H1 (cell line): Measurements from ENCODE around the gene TEAD2. TPM values are rescaled to one million over a fixed set of nuclear protein-coding genes. Genes with fewer than 3 reads are reported as not detected.

Experiments used
- CTCF ChIA-PET: fragments of 300-600 bp; sonication (Branson Sonifier 250); formaldehyde crosslinking; loops from one replicate; lab custom pipeline; 2021; ENCODE audit not compliant: partially characterized antibody; lab: Charles Lee
- POLR2A ChIA-PET: fragments of 300-600 bp; sonication (Branson Sonifier 250); formaldehyde crosslinking; loops from one replicate; lab custom pipeline; 2021; ENCODE audit warnings: inconsistent platforms; ENCODE audit not compliant: partially characterized antibody; lab: Charles Lee
- DNase-seq, 2 experiments: peaks; one replicate each; pipeline versions ENCODE4 v3.0.0 to v3.0.0-alpha.2; 2010 to 2022; ENCODE audit warnings: low spot score in 2 of 2, low read depth in 1 of 2, mixed read lengths in 1 of 2
- FAIRE-seq: peaks from 2 replicates; lab custom pipeline; 2011; peaks lifted over from hg19 to GRCh38; lab: Jason Lieb, UNC
- H2AFZ ChIP-seq: 2 replicates; pipeline ENCODE4 v1.8.1; 2012; ENCODE audit warnings: low read length, inconsistent platforms
- H2AK5ac ChIP-seq: 2 replicates; pipeline ENCODE4 v1.6.1; 2013; ENCODE audit warnings: low read depth, low read length
- H2BK120ac ChIP-seq: replicated peaks from 2 replicates; pipeline ENCODE3; 2013; ENCODE audit warnings: low read depth, low read length, inconsistent platforms
- H2BK12ac ChIP-seq: 2 replicates; pipeline ENCODE4 v1.6.1; 2013; ENCODE audit warnings: low read depth, low read length
- H2BK15ac ChIP-seq: 2 replicates; pipeline ENCODE4 v1.6.1; 2013; ENCODE audit warnings: low read length
- H2BK20ac ChIP-seq: 2 replicates; pipeline ENCODE4 v1.6.1; 2013; ENCODE audit warnings: low read length
- H2BK5ac ChIP-seq: 2 replicates; pipeline ENCODE4 v1.6.1; 2013; ENCODE audit warnings: low read depth, low read length
- H3K14ac ChIP-seq: 2 replicates; pipeline ENCODE4 v1.6.1; 2013; ENCODE audit warnings: inconsistent platforms; ENCODE audit not compliant: insufficient read length
- H3K18ac ChIP-seq: 2 replicates; pipeline ENCODE4 v1.6.1; 2013; ENCODE audit warnings: low read length; ENCODE audit errors: extremely low read depth
- H3K23ac ChIP-seq: 2 replicates; pipeline ENCODE4 v1.6.1; 2013; ENCODE audit warnings: inconsistent platforms; ENCODE audit not compliant: insufficient read length
- H3K23me2 ChIP-seq: 2 replicates; pipeline ENCODE4 v1.6.1; 2013; ENCODE audit warnings: low read depth, low read length
- H3K27ac ChIP-seq: 2 replicates; pipeline ENCODE4 v1.6.1; 2011; ENCODE audit warnings: low read depth, low read length, inconsistent platforms
- H3K27me3 ChIP-seq, 4 experiments: replicated peaks in 1 of 4; 1 replicate in 1 of 4; 2 replicates in 3 of 4; pipeline versions ENCODE4 v1.6.1 to v1.8.1; 2011 to 2013; ENCODE audit warnings: low read length in 3 of 4, mild to moderate bottlenecking in 3 of 4, inconsistent platforms in 2 of 4, mixed read lengths in 2 of 4, moderate library complexity in 1 of 4; ENCODE audit not compliant: control insufficient read depth in 3 of 4, insufficient read depth in 3 of 4; ENCODE audit errors: extremely low read depth in 1 of 4
- H3K36me3 ChIP-seq, 4 experiments: 2 replicates each; pipeline versions ENCODE4 v1.6.1 to v1.8.1; 2011 to 2013; ENCODE audit warnings: mild to moderate bottlenecking in 4 of 4, low read length in 3 of 4, moderate library complexity in 2 of 4, control low read depth in 1 of 4, inconsistent platforms in 1 of 4; ENCODE audit not compliant: insufficient read depth in 4 of 4, control insufficient read depth in 2 of 4
- H3K4ac ChIP-seq: replicated peaks from 2 replicates; pipeline ENCODE3; 2013; ENCODE audit warnings: low read length, low read depth, mixed read lengths, inconsistent platforms; ENCODE audit not compliant: insufficient read length
- H3K4me1 ChIP-seq, 4 experiments: replicated peaks in 1 of 4; 1 replicate in 1 of 4; 2 replicates in 3 of 4; pipeline versions ENCODE4 v1.6.1 to v1.8.1; 2011 to 2013; ENCODE audit warnings: low read length in 3 of 4, inconsistent platforms in 2 of 4, mixed read lengths in 1 of 4; ENCODE audit not compliant: insufficient read depth in 4 of 4, control insufficient read depth in 3 of 4
- H3K4me2 ChIP-seq, 2 experiments: 2 replicates each; pipeline versions ENCODE4 v1.6.1 to v1.8.1; 2011 to 2013; ENCODE audit warnings: low read depth in 2 of 2, low read length in 2 of 2, control low read depth in 1 of 2, inconsistent platforms in 1 of 2, mild to moderate bottlenecking in 1 of 2; ENCODE audit not compliant: insufficient read depth in 1 of 2
- H3K4me3 ChIP-seq, 4 experiments: fragments of 200-600, 300-600 bp in 1 of 4; sonication (generic), shearing (Covaris generic), sonication (Bioruptor Twin) in 1 of 4; 2 replicates each; pipeline versions ENCODE4 v1.5.1 to v1.8.1; 2011 to 2016; ENCODE audit warnings: low read length in 4 of 4, low read depth in 3 of 4, control low read depth in 2 of 4, inconsistent platforms in 2 of 4, mild to moderate bottlenecking in 2 of 4, mixed read lengths in 1 of 4, moderate library complexity in 1 of 4; ENCODE audit not compliant: insufficient read depth in 2 of 4; ENCODE audit errors: extremely low read depth in 1 of 4
- H3K56ac ChIP-seq: replicated peaks from 2 replicates; pipeline ENCODE3; 2013; ENCODE audit warnings: low read depth, mild to moderate bottlenecking, mixed read lengths, low read length, inconsistent platforms; ENCODE audit not compliant: insufficient read length
- H3K79me1 ChIP-seq: 2 replicates; pipeline ENCODE4 v1.6.1; 2013; ENCODE audit warnings: low read depth, low read length, control low read depth
- H3K79me2 ChIP-seq, 2 experiments: 2 replicates each; pipeline versions ENCODE4 v1.6.1 to v1.8.1; 2012 to 2013; ENCODE audit warnings: low read length in 2 of 2, mild to moderate bottlenecking in 2 of 2, inconsistent platforms in 1 of 2; ENCODE audit not compliant: insufficient read depth in 2 of 2, control insufficient read depth in 1 of 2
- H3K9ac ChIP-seq, 4 experiments: replicated peaks in 1 of 4; 1 replicate in 1 of 4; 2 replicates in 3 of 4; pipeline versions ENCODE4 v1.6.1 to v1.8.1; 2011 to 2013; ENCODE audit warnings: low read depth in 3 of 4, low read length in 3 of 4, control low read depth in 2 of 4, mild to moderate bottlenecking in 2 of 4, moderate library complexity in 2 of 4, inconsistent platforms in 1 of 4; ENCODE audit errors: extremely low read depth in 1 of 4
- H3K9me3 ChIP-seq, 2 experiments: 2 replicates each; pipeline versions ENCODE4 v1.6.1 to v1.8.1; 2012 to 2013; ENCODE audit warnings: mild to moderate bottlenecking in 2 of 2, moderate library complexity in 2 of 2, control low read depth in 1 of 2, inconsistent platforms in 1 of 2, low read depth in 1 of 2, low read length in 1 of 2, mixed read lengths in 1 of 2; ENCODE audit not compliant: insufficient read depth in 2 of 2
- H4K20me1 ChIP-seq, 2 experiments: replicated peaks in 1 of 2; 2 replicates each; pipeline versions ENCODE3 to v1.8.1; 2011 to 2013; ENCODE audit warnings: inconsistent platforms in 2 of 2, low read length in 2 of 2, mild to moderate bottlenecking in 1 of 2; ENCODE audit not compliant: insufficient read depth in 2 of 2, control insufficient read depth in 1 of 2
- H4K5ac ChIP-seq: 2 replicates; pipeline ENCODE4 v1.6.1; 2013; ENCODE audit warnings: low read length, low read depth, mixed read lengths, inconsistent platforms; ENCODE audit not compliant: insufficient read length
- H4K8ac ChIP-seq: 2 replicates; pipeline ENCODE4 v1.8.0; 2013; ENCODE audit warnings: mild to moderate bottlenecking, moderate library complexity, low read length, inconsistent platforms; ENCODE audit not compliant: insufficient read depth; ENCODE audit errors: extremely low read depth
- H4K91ac ChIP-seq: replicated peaks from 2 replicates; pipeline ENCODE3; 2013; ENCODE audit warnings: low read length, mixed read lengths, inconsistent platforms; ENCODE audit not compliant: insufficient read length
- BACH1 ChIP-seq: IDR thresholded peaks from 2 replicates; pipeline ENCODE4 v1.6.1; 2012; ENCODE audit warnings: low read length, improper control_type of control experiment
- CTBP2 ChIP-seq: IDR thresholded peaks from 2 replicates; pipeline ENCODE4 v1.7.0; 2011; ENCODE audit warnings: borderline replicate concordance, mild to moderate bottlenecking, moderate library complexity, mixed read lengths, low read length; ENCODE audit not compliant: insufficient read depth, insufficient read length
- E2F6 ChIP-seq: IDR thresholded peaks from 2 replicates; pipeline ENCODE4 v1.6.1; 2012; ENCODE audit warnings: inconsistent platforms
- KDM4A ChIP-seq: IDR thresholded peaks from one replicate; pipeline ENCODE4 v1.7.1; 2012; ENCODE audit warnings: low read depth, mild to moderate bottlenecking, moderate library complexity, low read length, inconsistent platforms; ENCODE audit not compliant: severe bottlenecking
- NRF1 ChIP-seq: IDR thresholded peaks from 2 replicates; pipeline ENCODE4 v1.6.1; 2011; ENCODE audit warnings: mild to moderate bottlenecking, low read depth, low read length, improper control_type of control experiment
- POU5F1 ChIP-seq: IDR thresholded peaks from 2 replicates; pipeline ENCODE4 v1.6.1; 2011; ENCODE audit warnings: low read depth, mild to moderate bottlenecking, low read length, moderate library complexity
- RFX5 ChIP-seq: IDR thresholded peaks from 2 replicates; pipeline ENCODE4 v1.6.1; 2011; ENCODE audit warnings: low read depth, low read length, improper control_type of control experiment, borderline replicate concordance
- RXRA ChIP-seq: IDR thresholded peaks from 2 replicates; pipeline ENCODE4 v1.6.1; 2011; ENCODE audit warnings: low read depth, mild to moderate bottlenecking, low read length, moderate library complexity; ENCODE audit not compliant: insufficient read depth
- USF2 ChIP-seq: IDR thresholded peaks from 2 replicates; pipeline ENCODE4 v1.6.1; 2011; ENCODE audit warnings: low read length, improper control_type of control experiment
- YY1 ChIP-seq: IDR thresholded peaks from 2 replicates; pipeline ENCODE4 v1.6.1; 2011; ENCODE audit warnings: low read depth, mild to moderate bottlenecking, low read length
- WGBS, 2 experiments: shearing (Covaris generic) in 1 of 2; methylation state at CpG; one replicate each; pipeline versions ENCODE4 v1.1.6 to v1.1.7; 2013 to 2015; ENCODE audit warnings: low lambda C conversion rate in 2 of 2, mixed read lengths in 2 of 2, inconsistent platforms in 1 of 2, low coverage in 1 of 2, missing lambda C conversion rate in 1 of 2; ENCODE audit not compliant: insufficient replicate concordance in 2 of 2, insufficient coverage in 1 of 2, insufficient read length in 1 of 2; ENCODE audit errors: extremely low coverage in 1 of 2, missing lambda C conversion rate in 1 of 2; 5-methylcytosine and 5-hydroxymethylcytosine counted together
- polyA plus RNA-seq, 7 experiments: library from polyadenylated mRNA; depleted of rRNA in 3 of 7; stranded (reverse) in 5 of 7; unstranded in 2 of 7; fragments of >200 nt in 5 of 7; fragments of 200-250 nt in 2 of 7; gene quantifications; 1 replicate in 5 of 7; 2 replicates in 1 of 7; 4 replicates in 1 of 7; pipeline versions ENCODE4 v1.2.1 to v1.2.3, GENCODE V29; 2011 to 2013; ENCODE audit warnings: missing spikeins in 2 of 7, mixed read lengths in 2 of 7
- total RNA-seq: library from RNA; stranded (reverse); fragmentation: NEBNext Ultra II Directional; extraction: Animal tissue kit (Norgen Biotek cat#: 25700); gene quantifications from 2 replicates; pipeline ENCODE4 v1.2.1, GENCODE V29; 2021

Gene TEAD2
- total and polyA plus RNA-seq, 2 of the 8 experiments (the other 6 are each of a cell fraction or from before 2014, with no cell fraction given), result 87.6 to 146 TPM

- POLR2A ChIA-PET, result interaction anchor here (0.8 to 3.3 kb wide), 4 partner anchors 17 to 70 kb away, joined by 3 to 13 read pairs (median 4); partner anchors contain the start of gene GFY
- Histone ChIP-seq H3K27me3 (no peaks in the 10 kb centered on the region), H2BK5ac (no peak overlapping the region), H4K8ac (no peak overlapping the region; the same call in 1 of the 2 replicates), H2BK120ac (no peak overlapping the region), H3K79me2 (no peaks in the 10 kb centered on the region), H2AK5ac (no peak overlapping the region), H2BK12ac (0 out of 2 replicates have a peak overlapping the region, but pooled peaks have one; percentile 68), H4K5ac (no peak overlapping the region), H3K27ac (no peak overlapping the region), H3K23me2 (no peaks in the 10 kb centered on the region), H4K91ac (peak overlapping the region; percentile 39), H3K9ac (no peak overlapping the region), H3K23ac (no peak overlapping the region), H3K79me1 (no peaks in the 10 kb centered on the region), H3K4ac (no peak overlapping the region), H3K4me1 (peaks cover 0 to 5% (median 0%) of the 10 kb centered on the region in 4 experiments; a peak in 1 of 7 replicates), H3K4me3 (no peak overlapping the region), H2AFZ (no peak overlapping the region), H3K14ac (no peak overlapping the region), H2BK20ac (0 out of 2 replicates have a peak overlapping the region, but pooled peaks have one; percentile 48), H4K20me1 (no peaks in the 10 kb centered on the region), H2BK15ac (no peak overlapping the region), H3K4me2 (no peak overlapping the region), H3K9me3 (no peaks in the 10 kb centered on the region), H3K18ac (no peak overlapping the region), H3K36me3 (no peaks in the 10 kb centered on the region), H3K56ac (no peak overlapping the region)
- FAIRE-seq (no peak), DNase-seq (no peak)
- whole genome bisulfite sequencing, 2 experiments, result 97% methylated on average over 5 of the region's 5 CpGs; no CpG with 5 or more reads in 1 of the 2 experiments
- no peak for TF ChIP-seq KDM4A
- no peak for TF ChIP-seq BACH1
- no peak for TF ChIP-seq RXRA
- no peak for TF ChIP-seq USF2
- no peak for TF ChIP-seq CTBP2
- no peak for TF ChIP-seq NRF1
- TF ChIP-seq RFX5, result no peak
- no peak for TF ChIP-seq YY1
- no peak for TF ChIP-seq POU5F1
- TF ChIP-seq E2F6, result no peak
- CTCF ChIA-PET, result interaction anchor here (0.6 to 14.7 kb wide), 6 partner anchors 8 to 302 kb away, joined by 3 to 291 read pairs (median 4); no protein-coding TSS in a partner anchor
Measured at GRCh38 chr19:49409441-49410029, 47.3 kb upstream of the TEAD2 start.
